Nephron (organoid): ENCODE measurements around the gene UBE4B.
"Not testable (repeated sequence)": the region's sequence is repeated elsewhere in the genome, so short reads cannot be mapped to it uniquely, and the experiment has no call there.

Source experiments
- H3K27ac Mint-ChIP-seq, 3 experiments: 2 replicates each; pipeline ENCODE4 v1.8.0; 2020; ENCODE audit warnings: mixed read lengths in 3 of 3, mild to moderate bottlenecking in 2 of 3, moderate library complexity in 1 of 3
- H3K27me3 Mint-ChIP-seq: 2 replicates; pipeline ENCODE4 v1.8.0; 2021; ENCODE audit warnings: low read depth, mild to moderate bottlenecking, moderate library complexity, mixed read lengths
- H3K36me3 Mint-ChIP-seq: 2 replicates; pipeline ENCODE4 v1.8.0; 2020; ENCODE audit warnings: low read depth, mixed read lengths
- H3K4me1 Mint-ChIP-seq: 2 replicates; pipeline ENCODE4 v1.8.0; 2020; ENCODE audit warnings: mixed read lengths
- H3K4me3 Mint-ChIP-seq, 3 experiments: 2 replicates each; pipeline ENCODE4 v1.8.0; 2020; ENCODE audit warnings: mild to moderate bottlenecking in 3 of 3, mixed read lengths in 3 of 3, moderate library complexity in 2 of 3
- H3K9me3 Mint-ChIP-seq: 2 replicates; pipeline ENCODE4 v1.8.0; 2020; ENCODE audit warnings: mixed read lengths
- TF ChIP-seq, protein P1 (sequence below), 3 experiments: fragments of 200-600 bp; sonication (generic); IDR thresholded peaks; one replicate each; pipeline ENCODE4 v1.5.0; 2021; ENCODE audit warnings: antibody characterized with exemption in 3 of 3; ENCODE audit not compliant: unreplicated experiment in 3 of 3

The UBE4B gene

DNA sequence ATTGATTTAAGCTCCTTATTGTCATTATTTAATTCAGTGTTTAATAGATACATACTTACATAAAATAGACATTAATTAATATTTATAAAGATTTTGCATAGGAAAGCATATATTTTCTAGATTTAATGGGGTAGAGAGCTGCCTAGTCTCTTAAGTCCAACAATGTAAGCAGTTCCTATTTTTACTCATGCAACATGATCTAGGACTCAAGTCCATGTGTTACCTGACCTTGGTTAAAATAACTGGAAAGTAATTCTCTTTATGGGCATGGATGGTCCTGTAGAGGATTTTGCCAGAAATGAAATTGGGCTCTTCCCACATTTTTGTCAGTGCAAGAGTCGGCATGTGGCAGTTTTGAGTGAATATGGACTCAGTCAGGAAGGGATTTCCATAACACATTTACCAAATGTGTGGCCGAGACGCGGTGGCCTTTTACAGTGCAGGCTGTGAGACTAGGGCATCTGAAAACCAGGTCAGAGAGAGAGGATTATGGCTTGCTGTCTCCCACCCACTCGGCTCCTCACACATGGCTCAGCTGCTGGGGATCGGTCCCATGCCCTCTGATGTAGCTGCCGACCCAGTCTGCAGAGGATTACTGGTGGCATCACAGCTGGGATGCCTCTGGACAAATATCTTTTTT is 171.4 kb downstream of the UBE4B start:
- Mint-ChIP-seq H3K27me3 (peaks cover 5% of the 10 kb centered on the region), H3K4me1 (peaks cover 8% of the 10 kb centered on the region), H3K4me3 (peak overlapping the region in 2 of 3 experiments; percentile 26 to 48), H3K36me3 (no peaks in the 10 kb centered on the region), H3K9me3 (no peaks in the 10 kb centered on the region), H3K27ac (peak overlapping the region; percentile 43 to 62 (median 57))
- TF ChIP-seq, protein P1, sequence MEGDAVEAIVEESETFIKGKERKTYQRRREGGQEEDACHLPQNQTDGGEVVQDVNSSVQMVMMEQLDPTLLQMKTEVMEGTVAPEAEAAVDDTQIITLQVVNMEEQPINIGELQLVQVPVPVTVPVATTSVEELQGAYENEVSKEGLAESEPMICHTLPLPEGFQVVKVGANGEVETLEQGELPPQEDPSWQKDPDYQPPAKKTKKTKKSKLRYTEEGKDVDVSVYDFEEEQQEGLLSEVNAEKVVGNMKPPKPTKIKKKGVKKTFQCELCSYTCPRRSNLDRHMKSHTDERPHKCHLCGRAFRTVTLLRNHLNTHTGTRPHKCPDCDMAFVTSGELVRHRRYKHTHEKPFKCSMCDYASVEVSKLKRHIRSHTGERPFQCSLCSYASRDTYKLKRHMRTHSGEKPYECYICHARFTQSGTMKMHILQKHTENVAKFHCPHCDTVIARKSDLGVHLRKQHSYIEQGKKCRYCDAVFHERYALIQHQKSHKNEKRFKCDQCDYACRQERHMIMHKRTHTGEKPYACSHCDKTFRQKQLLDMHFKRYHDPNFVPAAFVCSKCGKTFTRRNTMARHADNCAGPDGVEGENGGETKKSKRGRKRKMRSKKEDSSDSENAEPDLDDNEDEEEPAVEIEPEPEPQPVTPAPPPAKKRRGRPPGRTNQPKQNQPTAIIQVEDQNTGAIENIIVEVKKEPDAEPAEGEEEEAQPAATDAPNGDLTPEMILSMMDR (IDR thresholded peaks at IDR 0.05; ENCODE audit: unreplicated experiment in 3 of 3): no peak

DNA sequence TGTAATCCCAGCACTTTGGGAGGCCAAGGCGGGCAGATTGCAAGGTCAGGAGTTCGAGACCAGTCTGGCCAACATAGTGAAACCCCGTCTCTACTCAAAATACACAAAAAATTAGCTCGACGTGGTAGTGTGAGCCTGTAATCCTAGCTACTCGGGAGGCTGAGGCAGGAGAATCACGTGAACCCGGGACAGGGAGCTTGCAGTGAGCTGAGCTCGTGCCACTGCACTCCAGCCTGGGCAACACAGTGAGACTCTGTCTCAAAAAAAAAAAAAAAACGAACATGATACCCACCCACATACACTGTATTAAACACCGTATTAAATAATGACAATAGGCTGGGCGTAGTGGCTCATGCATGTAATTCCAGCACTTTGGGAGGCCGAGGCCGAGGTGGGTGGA is 172.4 kb downstream of the UBE4B start:
- peaks cover 16% of the 10 kb centered on the region for H3K4me1 Mint-ChIP-seq
- H3K27ac Mint-ChIP-seq, H3K9me3 Mint-ChIP-seq, H3K4me3 Mint-ChIP-seq, H3K27me3 Mint-ChIP-seq, H3K36me3 Mint-ChIP-seq: not testable (repeated sequence)

DNA sequence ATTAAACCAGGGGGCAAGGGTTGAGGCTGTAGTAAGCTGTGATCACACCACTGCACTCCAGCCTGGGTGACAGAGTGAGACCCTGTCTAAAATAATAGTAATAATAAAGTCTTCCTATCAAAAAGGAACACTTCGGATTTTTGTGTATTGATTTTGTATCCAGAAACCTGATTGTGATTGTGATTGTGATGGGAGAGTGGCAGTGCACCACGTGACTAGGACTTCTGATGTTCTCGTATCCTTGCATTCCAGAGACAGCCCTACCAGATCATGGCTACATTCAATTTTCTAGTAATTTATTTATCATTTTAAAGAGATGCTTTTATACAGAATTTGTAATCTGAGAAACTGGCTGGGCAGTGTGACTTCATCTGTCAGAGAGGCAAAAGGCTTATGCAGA is 175.1 kb downstream of the UBE4B start:
- TF ChIP-seq, protein P1 (IDR thresholded peaks at IDR 0.05; ENCODE audit: unreplicated experiment in 3 of 3): no peak
- peaks cover 5% of the 10 kb centered on the region for H3K27me3 Mint-ChIP-seq
- H3K36me3 Mint-ChIP-seq: no peaks in the 10 kb centered on the region
- no peak overlapping the region for H3K27ac Mint-ChIP-seq
- peaks cover 28% of the 10 kb centered on the region for H3K4me1 Mint-ChIP-seq
- H3K4me3 Mint-ChIP-seq: peak overlapping the region in 2 of 3 experiments; percentile 39 to 47
- no peaks in the 10 kb centered on the region for H3K9me3 Mint-ChIP-seq

DNA sequence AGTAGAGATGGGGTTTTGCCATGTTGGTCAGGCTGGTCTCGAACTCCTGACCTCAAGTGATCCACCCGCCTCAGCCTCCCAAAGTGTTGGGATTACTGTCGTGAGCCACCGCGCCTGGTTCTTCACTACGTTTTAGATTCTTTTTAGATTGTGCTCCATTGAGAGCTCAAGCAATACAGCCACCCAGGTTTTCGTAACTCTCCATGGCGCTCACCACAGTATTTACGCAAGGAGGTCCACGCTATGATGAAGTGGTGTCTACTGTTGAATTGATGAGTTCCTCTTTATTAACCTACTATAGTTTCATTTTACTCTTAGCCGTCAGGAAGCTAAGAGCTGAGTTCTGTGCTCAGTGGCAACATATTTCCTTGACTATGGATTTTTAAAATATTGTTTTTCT is 175.8 kb downstream of the UBE4B start:
- Mint-ChIP-seq H3K36me3 (no peaks in the 10 kb centered on the region), H3K27me3 (peaks cover 5% of the 10 kb centered on the region), H3K4me1 (peaks cover 33% of the 10 kb centered on the region), H3K9me3 (no peaks in the 10 kb centered on the region), H3K27ac (peak overlapping the region in 1 of 3 experiments; percentile 98), H3K4me3 (peak overlapping the region; percentile 30 to 65 (median 46))
- TF ChIP-seq, protein P1 (IDR thresholded peaks at IDR 0.05; ENCODE audit: unreplicated experiment in 3 of 3): no peak

DNA sequence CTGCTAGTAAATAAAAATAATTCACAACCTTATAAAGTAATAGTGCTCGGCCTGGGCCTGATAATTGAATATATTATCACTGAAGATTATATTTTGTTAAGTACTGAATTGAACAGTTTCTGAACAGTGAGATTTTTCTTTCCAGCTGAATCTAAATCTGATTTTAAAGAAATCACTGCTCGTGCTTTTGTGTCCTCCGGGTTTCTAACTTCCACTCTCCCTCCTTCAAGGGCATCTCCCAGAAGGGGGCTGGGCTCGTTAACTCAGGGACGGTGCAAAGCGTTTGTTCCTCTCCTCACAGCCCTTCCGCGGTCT is 176.8 kb downstream of the UBE4B start:
- no peaks in the 10 kb centered on the region for H3K9me3 Mint-ChIP-seq
- no peaks in the 10 kb centered on the region for H3K36me3 Mint-ChIP-seq

DNA sequence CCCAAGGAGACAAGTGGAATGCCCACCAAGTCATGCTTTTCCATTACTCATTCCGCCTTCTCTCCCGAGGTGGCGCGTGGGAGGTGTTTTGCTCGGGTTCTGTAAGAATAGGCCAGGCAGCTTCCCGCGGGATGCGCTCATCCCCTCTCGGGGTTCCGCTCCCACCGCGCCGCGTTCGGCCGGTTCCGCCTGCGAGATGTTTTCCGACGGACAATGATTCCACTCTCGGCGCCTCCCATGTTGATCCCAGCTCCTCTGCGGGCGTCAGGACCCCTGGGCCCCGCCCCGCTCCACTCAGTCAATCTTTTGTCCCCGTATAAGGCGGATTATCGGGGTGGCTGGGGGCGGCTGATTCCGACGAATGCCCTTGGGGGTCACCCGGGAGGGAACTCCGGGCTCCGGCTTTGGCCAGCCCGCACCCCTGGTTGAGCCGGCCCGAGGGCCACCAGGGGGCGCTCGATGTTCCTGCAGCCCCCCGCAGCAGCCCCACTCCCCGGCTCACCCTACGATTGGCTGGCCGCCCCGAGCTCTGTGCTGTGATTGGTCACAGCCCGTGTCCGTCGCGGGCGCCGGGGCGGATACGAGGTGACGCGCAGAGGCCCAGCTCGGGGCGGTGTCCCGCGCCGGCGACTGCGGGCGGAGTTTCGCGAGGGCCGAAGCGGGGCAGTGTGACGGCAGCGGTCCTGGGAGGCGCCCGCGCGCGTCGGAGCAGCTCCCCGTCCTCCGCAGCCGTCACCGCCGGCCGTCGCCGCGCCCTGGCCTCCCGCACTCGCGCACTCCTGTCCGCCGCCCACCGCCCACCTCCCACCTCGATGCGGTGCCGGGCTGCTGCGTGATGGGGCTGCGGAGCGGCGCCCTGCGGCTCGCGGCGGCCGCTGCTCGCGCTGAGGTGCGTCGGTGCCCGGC is 177.4 kb downstream of the UBE4B start, which contains the start of gene KIF1B:
Gene KIF1B, plus strand, starts transcription at position 666 of the 906 bp plus-strand sequence. CDS start 21,759 bp downstream, outside the sequence.
- no peaks in the 10 kb centered on the region for H3K36me3 Mint-ChIP-seq
- peak within 1 kb of the TSS; percentile 95 to 99 (median 97) for H3K4me3 Mint-ChIP-seq
- peak within 1 kb of the TSS; percentile 98 to 99 (median 99) for H3K27ac Mint-ChIP-seq
- H3K9me3 Mint-ChIP-seq: no peaks in the 10 kb centered on the region
- no peaks in the 10 kb centered on the region for H3K27me3 Mint-ChIP-seq
- H3K4me1 Mint-ChIP-seq: peaks cover 33% of the 10 kb centered on the region
- TF ChIP-seq, protein P1 (IDR thresholded peaks at IDR 0.05; ENCODE audit: unreplicated experiment in 3 of 3): peak; percentile 99 to 100 (median 100)

More for the DNA sequence above, 176.8 kb downstream of the UBE4B start:
- Mint-ChIP-seq H3K4me3 (peak overlapping the region; percentile 95 to 97 (median 95)), H3K27ac (peak overlapping the region; percentile 98 to 99 (median 99)), H3K27me3 (no peaks in the 10 kb centered on the region), H3K4me1 (peaks cover 33% of the 10 kb centered on the region)
- TF ChIP-seq, protein P1 (IDR thresholded peaks at IDR 0.05; ENCODE audit: unreplicated experiment in 3 of 3): no peak
